K562 (cell line): Measurements from ENCODE around the gene RPL36AL. TPM values are rescaled to one million over a fixed set of nuclear protein-coding genes. Genes with fewer than 3 reads are reported as not detected.
A peak's percentile ranks its signal among the peaks of the same experiment; 100 is the strongest.

Source experiments
- ATAC-seq: fragments of 200-7000 bp; cut with Tn5 transposase; 3 replicates; pipeline ENCODE4 v1.9.1; 2020; ENCODE audit warnings: moderate library complexity
- Bru-seq: library from RNA; stranded (reverse); fragments of 400-500 nt; gene quantifications from one replicate; lab custom pipeline; 2021; lab: Mats Ljungman, UMichigan
- BruChase-seq, 2 experiments: library from RNA; stranded (reverse); fragments of 400-500 nt; gene quantifications; one replicate each; lab custom pipeline; 2021; lab: Mats Ljungman, UMichigan
- BruUV-seq: library from RNA; stranded (reverse); fragments of 400-500 nt; replicated peaks from 2 replicates; lab custom pipeline; 2021; lab: Mats Ljungman, UMichigan
- CTCF ChIA-PET: fragments of 300-600 bp; formaldehyde crosslinking; extraction: SDS; loops from one replicate; lab custom pipeline; 2021; ENCODE audit warnings: low intra/inter-chr PET ratio; lab: Yijun Ruan, JAX
- POLR2A ChIA-PET: fragments of 300-600, 350-650 bp; sonication (Branson Sonifier 250); formaldehyde crosslinking; extraction: SDS; loops from one replicate; lab custom pipeline; 2021; ENCODE audit warnings: antibody characterized with exemption, inconsistent platforms; lab: Yijun Ruan, JAX
- DNase-seq, 4 experiments: peaks; one replicate each; pipeline versions ENCODE4 v3.0.0 to v3.0.0-alpha.2; 2011 to 2018; ENCODE audit warnings: low spot score in 3 of 4, mixed read lengths in 3 of 4; ENCODE audit errors: extremely low read depth in 1 of 4
- FAIRE-seq: peaks from 2 replicates; lab custom pipeline; 2011; peaks lifted over from hg19 to GRCh38; lab: Jason Lieb, UNC
- H2AFZ ChIP-seq: 2 replicates; pipeline ENCODE4 v1.6.0; 2011; ENCODE audit warnings: low read depth, low read length, control low read depth, inconsistent platforms
- H3K27ac ChIP-seq: fragments of 200-600 bp; 3 replicates; pipeline ENCODE4 v1.8.0; 2011; ENCODE audit warnings: low read depth, mild to moderate bottlenecking, control low read depth, inconsistent platforms, low read length, moderate library complexity, mixed read lengths; ENCODE audit errors: extremely low read depth
- H3K27me3 ChIP-seq, 2 experiments: fragments of 300-600 bp in 1 of 2; 2 replicates in 1 of 2; 3 replicates in 1 of 2; pipeline versions ENCODE4 v1.6.0 to v1.8.0; 2011; ENCODE audit warnings: inconsistent platforms in 2 of 2, low read length in 2 of 2, mild to moderate bottlenecking in 1 of 2, mixed read lengths in 1 of 2, moderate library complexity in 1 of 2; ENCODE audit not compliant: control insufficient read depth in 2 of 2, insufficient read depth in 2 of 2
- H3K36me3 ChIP-seq: fragments of 300-600 bp; 3 replicates; pipeline ENCODE4 v1.8.0; 2011; ENCODE audit warnings: mild to moderate bottlenecking, low read length, inconsistent platforms; ENCODE audit not compliant: control insufficient read depth, insufficient read depth
- H3K4me1 ChIP-seq, 2 experiments: fragments of 200-600 bp in 1 of 2; replicated peaks in 1 of 2; 2 replicates in 1 of 2; 3 replicates in 1 of 2; pipeline versions ENCODE4 v1.5.1 to v1.8.0; 2011; ENCODE audit warnings: inconsistent platforms in 2 of 2, low read length in 2 of 2, mild to moderate bottlenecking in 1 of 2, mixed read lengths in 1 of 2, moderate library complexity in 1 of 2; ENCODE audit not compliant: control insufficient read depth in 2 of 2, insufficient read depth in 2 of 2
- H3K4me2 ChIP-seq: 2 replicates; pipeline ENCODE4 v1.6.1; 2011; ENCODE audit warnings: low read length, control low read depth, inconsistent platforms, mixed read lengths; ENCODE audit not compliant: insufficient read depth
- H3K4me3 ChIP-seq: fragments of 200-600 bp; sonication (generic), shearing (Covaris generic); 2 replicates; pipeline ENCODE4 v1.5.1; 2016; ENCODE audit warnings: control low read depth, inconsistent platforms
- H3K79me2 ChIP-seq: fragments of 200-600 bp; 3 replicates; pipeline ENCODE4 v1.8.0; 2011; ENCODE audit warnings: low read length, inconsistent platforms; ENCODE audit not compliant: control insufficient read depth, insufficient read depth
- H3K9ac ChIP-seq, 2 experiments: 2 replicates each; pipeline versions ENCODE4 v1.6.0 to v1.6.1; 2011; ENCODE audit warnings: low read depth in 2 of 2, low read length in 2 of 2, control low read depth in 1 of 2, inconsistent platforms in 1 of 2, mild to moderate bottlenecking in 1 of 2, mixed read lengths in 1 of 2; ENCODE audit not compliant: insufficient read depth in 1 of 2
- H3K9me1 ChIP-seq: one replicate; pipeline ENCODE4 v1.6.0; 2011; ENCODE audit warnings: inconsistent platforms, mild to moderate bottlenecking, low read length, moderate library complexity; ENCODE audit not compliant: control insufficient read depth, insufficient read depth
- H3K9me3 ChIP-seq: replicated peaks from 2 replicates; pipeline ENCODE4 v1.5.1; 2011; ENCODE audit warnings: low read depth, low read length, inconsistent platforms; ENCODE audit not compliant: control insufficient read depth, insufficient read depth
- H4K20me1 ChIP-seq: replicated peaks from 2 replicates; pipeline ENCODE4 v1.6.1; 2011; ENCODE audit warnings: low read length, inconsistent platforms, mixed read lengths; ENCODE audit not compliant: control insufficient read depth, insufficient read depth
- CCNT2 ChIP-seq: IDR thresholded peaks from 2 replicates; pipeline ENCODE4 v1.6.1; 2011; ENCODE audit warnings: borderline replicate concordance, low read depth, mild to moderate bottlenecking, moderate library complexity, mixed read lengths, low read length; ENCODE audit not compliant: insufficient read length; ENCODE audit errors: extremely low read depth
- KDM2B ChIP-seq: fragments of 250-450 bp; sonication (Bioruptor Pico); IDR thresholded peaks from 2 replicates; pipeline ENCODE4 v1.8.0; 2021; ENCODE audit warnings: mild to moderate bottlenecking, moderate library complexity
- ZBTB1 ChIP-seq: sonication (generic); formaldehyde crosslinking; IDR thresholded peaks from 2 replicates; pipeline ENCODE4 v1.8.1; 2023; ENCODE audit warnings: missing genetic modification reagents, low read depth, mild to moderate bottlenecking, borderline replicate concordance
- WGBS: fragments of 100-300 bp; shearing (Covaris generic); methylation state at CpG from one replicate; pipeline ENCODE4 v1.1.6; 2016; ENCODE audit warnings: low coverage, mixed read lengths; ENCODE audit not compliant: insufficient coverage; ENCODE audit errors: missing lambda C conversion rate; 5-methylcytosine and 5-hydroxymethylcytosine counted together
- in situ Hi-C: fragments of 300-500 bp; cut with MboI; formaldehyde crosslinking; loops from 4 replicates; pipeline ENCODE4 v1.15.0; 2018; ENCODE audit warnings: inconsistent platforms, mixed read lengths
- intact Hi-C: fragments of 100-400 bp; cut with micrococcal nuclease; formaldehyde crosslinking; loops from 2 replicates; pipeline ENCODE4 v1.14.2; 2022
- long read RNA-seq, 3 experiments: library from polyadenylated mRNA in 2 of 3; library from RNA in 1 of 3; unstranded in 2 of 3; stranded (forward) in 1 of 3; transcript quantifications; one replicate each; pipeline ENCODE4 v2.0.0, GENCODE V29; 2019 to 2022
- polyA minus RNA-seq, 3 experiments: library from RNA; depleted of rRNA, polyadenylated mRNA; stranded (reverse); fragments of >200 nt; gene quantifications; 2 replicates each; pipeline ENCODE4 v1.2.3, GENCODE V29; 2011
- polyA plus RNA-seq, 8 experiments: library from polyadenylated mRNA; depleted of rRNA in 4 of 8; stranded (reverse) in 5 of 8; unstranded in 3 of 8; fragments of >200 nt; fragmentation: Nextera tagmentation in 2 of 8; fragmentation: Illumina TruSeq in 1 of 8; extraction: Ambion mirVana in 2 of 8; extraction: Trizol in 1 of 8; gene quantifications; 2 replicates each; pipeline versions ENCODE4 v1.2.1 to v1.2.3, GENCODE V29; 2011 to 2014; ENCODE audit warnings: inconsistent platforms in 1 of 8, missing spikeins in 1 of 8
- total RNA-seq, 7 experiments: library from RNA; depleted of rRNA in 6 of 7; stranded (reverse); fragments of >200 nt in 6 of 7; fragmentation: Illumina TruSeq in 2 of 7; extraction: Trizol in 2 of 7; gene quantifications; 2 replicates each; pipeline versions ENCODE4 v1.2.1 to v1.2.3, GENCODE V29; 2011 to 2021; ENCODE audit warnings: low replicate concordance in 1 of 7
- TF ChIP-seq, protein P1 (sequence below): fragments of 450-650 bp; IDR thresholded peaks from 2 replicates; pipeline ENCODE4 v1.6.1; 2017; ENCODE audit warnings: antibody characterized with exemption, mild to moderate bottlenecking
- TF ChIP-seq, protein P2 (sequence below): fragments of 450-650 bp; IDR thresholded peaks from 2 replicates; pipeline ENCODE4 v1.6.1; 2016; ENCODE audit warnings: mild to moderate bottlenecking

The RPL36AL gene
- 16.2 and 23.7 TPM in 2 replicates for total RNA-seq (2011; cell fraction: chromatin; rRNA removed; ENCODE audit: low replicate concordance)
- total RNA-seq (2011; cell fraction: nucleolus; rRNA removed), result 13.3 and 18.2 TPM in 2 replicates
- 29.0 and 31.3 TPM in 2 replicates for total RNA-seq (2011; cell fraction: nucleoplasm; rRNA removed)
- total RNA-seq (2014; rRNA removed), result 270 and 365 TPM in 2 replicates
- total RNA-seq (2014; rRNA removed; fragmentation: Illumina TruSeq; extraction: Trizol), result 358 and 392 TPM in 2 replicates
- 329 and 335 TPM in 2 replicates for total RNA-seq (2015; rRNA removed; fragmentation: Illumina TruSeq; extraction: Trizol)
- total RNA-seq (2021), result 139 and 146 TPM in 2 replicates
- polyA plus RNA-seq (2011; rRNA removed), result 131 and 189 TPM in 2 replicates
- 41.7 and 104 TPM in 2 replicates for polyA plus RNA-seq (2011; cell fraction: cytosol; rRNA removed)
- polyA plus RNA-seq (2011; cell fraction: nucleus; rRNA removed), result 25.6 and 49.4 TPM in 2 replicates
- polyA plus RNA-seq (2012), result 211 and 413 TPM in 2 replicates
- polyA plus RNA-seq (2014; fragmentation: Illumina TruSeq; extraction: Trizol), result 360 and 378 TPM in 2 replicates
- 100 to 1,000 TPM; 625 to 674 TPM for polyA plus RNA-seq (2014; fragmentation: Nextera tagmentation; extraction: Ambion mirVana)
- 354 and 366 TPM in 2 replicates for polyA plus RNA-seq (2014; rRNA removed)
- polyA minus RNA-seq (2011; rRNA and poly(A)+ RNA removed), result 220 and 225 TPM in 2 replicates
- 38.2 and 45.7 TPM in 2 replicates for polyA minus RNA-seq (2011; cell fraction: cytosol; rRNA and poly(A)+ RNA removed)
- polyA minus RNA-seq (2011; cell fraction: nucleus; rRNA and poly(A)+ RNA removed), result 7.0 and 20.1 TPM in 2 replicates
- Bru-seq, nascent RNA, result percentile 99 among the genes with signal in this experiment
- percentile 98 among the genes with signal in this experiment for BruChase-seq, experiment 1, labeled RNA remaining after a 2-hour chase
- BruChase-seq, experiment 2, labeled RNA remaining after a 6-hour chase, result percentile 99 among the genes with signal in this experiment
- long read RNA-seq, experiment 1, transcript RPL36AL-201 (2 exons, 746 nt), result major isoform, 385 of 1,269 reads
- long read RNA-seq, experiment 1, partial matches to known transcripts, result 882 of 1,269 reads
- long read RNA-seq, experiment 1, other reads (novel, unspliced or antisense), result 2 of 1,269 reads
- long read RNA-seq, experiment 2, transcript RPL36AL-201 (2 exons, 746 nt), result major isoform, 202 of 229 reads
- long read RNA-seq, experiment 2, partial matches to known transcripts, result 24 of 229 reads
- long read RNA-seq, experiment 2, other reads (novel, unspliced or antisense), result 3 of 229 reads
- long read RNA-seq, experiment 3, transcript RPL36AL-201 (2 exons, 746 nt), result major isoform, 239 of 248 reads
- long read RNA-seq, experiment 3, partial matches to known transcripts, result 7 of 248 reads
- long read RNA-seq, experiment 3, other reads (novel, unspliced or antisense), result 2 of 248 reads

DNA sequence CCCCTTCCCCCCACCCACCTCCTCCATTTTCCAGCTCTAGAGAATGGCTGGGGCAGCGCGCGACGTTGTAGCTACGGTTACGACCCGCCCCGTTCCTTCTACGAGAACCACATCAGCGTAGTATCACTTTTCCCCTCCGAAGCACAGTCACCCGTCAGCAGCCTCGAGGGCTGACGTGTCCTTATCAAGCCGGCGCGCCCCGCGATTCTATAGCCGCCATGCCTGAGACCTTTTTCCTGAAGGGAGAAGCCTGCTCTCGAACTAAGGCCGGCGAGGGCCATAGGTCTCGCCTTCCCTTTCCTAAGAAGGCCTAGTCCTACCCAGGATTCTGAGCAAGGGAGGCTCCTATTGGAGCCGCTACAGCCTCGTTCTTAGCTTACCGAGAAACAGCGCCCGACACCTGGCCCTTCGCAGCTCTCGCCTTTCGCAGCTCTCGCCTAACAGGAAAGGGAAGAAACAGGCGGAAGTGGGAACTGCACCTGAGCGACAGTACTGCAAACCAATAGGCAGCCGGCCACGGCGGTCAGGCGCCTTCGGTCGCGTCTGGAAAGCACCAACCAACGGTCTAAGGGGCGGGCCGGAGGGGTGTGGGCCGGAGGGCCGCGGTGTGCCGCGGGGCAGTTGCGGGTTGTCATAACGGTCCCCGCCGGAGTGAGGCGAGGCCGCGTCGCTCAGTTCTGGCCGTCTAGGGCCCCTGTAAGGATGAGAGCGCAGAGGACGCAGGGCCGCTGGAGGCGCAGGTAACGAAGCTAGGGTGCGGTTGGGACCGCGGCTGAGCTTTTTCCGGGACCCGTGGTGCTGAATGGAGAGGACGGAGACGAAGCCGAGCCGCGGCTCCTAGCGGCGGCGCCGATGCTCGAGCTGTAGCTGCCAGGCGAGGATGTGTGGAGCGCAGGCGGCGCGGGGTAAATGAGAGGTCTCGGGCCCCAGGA is at the start of gene RPL36AL, which contains the start of gene MGAT2:
TSS of gene RPL36AL (minus strand) at position 445 of the 932 bp plus-strand sequence. CDS start 1,522 bp downstream, outside the sequence.
TSS of gene MGAT2 (plus strand) at position 618 of the 932 bp plus-strand sequence. CDS start 470 bp downstream, outside the sequence.
- intact Hi-C loops, result loop anchor here (1.0 to 10.0 kb wide), 3 partner anchors 22 to 156 kb away; partner anchors contain the start of genes LRR1 and RPS29
- Histone ChIP-seq H4K20me1 (peaks cover 7% of the 10 kb centered on the region), H2AFZ (peak within 1 kb of the TSS; percentile 84), H3K9ac (peak within 1 kb of the TSS; percentile 97 to 99), H3K4me1 (peaks cover 4 to 14% of the 10 kb centered on the region in 2 experiments; a peak in 4 of 5 replicates), H3K4me3 (peak within 1 kb of the TSS; percentile 89), H3K79me2 (peaks cover 88% of the 10 kb centered on the region), H3K27me3 (no peaks in the 10 kb centered on the region), H3K9me3 (no peaks in the 10 kb centered on the region), H3K9me1 (peaks cover 3% of the 10 kb centered on the region), H3K4me2 (peak within 1 kb of the TSS; percentile 82), H3K36me3 (peaks cover 53% of the 10 kb centered on the region), H3K27ac (peak within 1 kb of the TSS; percentile 98)
- in situ Hi-C loops, result no loop called here
- 0% methylated on average over 47 of the region's 85 CpGs for WGBS
- BruUV-seq, result no TSS peak
- FAIRE-seq, result peak; percentile 93
- peak; percentile 91 to 97 (median 94) for DNase-seq
- ATAC-seq, result peak; percentile 90
- ChIA-PET POLR2A (interaction anchor here (0.6 to 5.3 kb wide), 19 partner anchors 8 to 1178 kb away, joined by 3 to 36 read pairs (median 3); partner anchors contain the start of genes DNAAF2, KLHDC2, LRR1 and NEMF), CTCF (interaction anchor here (0.6 to 0.7 kb wide), 4 partner anchors 26 to 1046 kb away, joined by 3 read pairs; partner anchors contain the start of gene RPS29)
- TF ChIP-seq, protein P1, sequence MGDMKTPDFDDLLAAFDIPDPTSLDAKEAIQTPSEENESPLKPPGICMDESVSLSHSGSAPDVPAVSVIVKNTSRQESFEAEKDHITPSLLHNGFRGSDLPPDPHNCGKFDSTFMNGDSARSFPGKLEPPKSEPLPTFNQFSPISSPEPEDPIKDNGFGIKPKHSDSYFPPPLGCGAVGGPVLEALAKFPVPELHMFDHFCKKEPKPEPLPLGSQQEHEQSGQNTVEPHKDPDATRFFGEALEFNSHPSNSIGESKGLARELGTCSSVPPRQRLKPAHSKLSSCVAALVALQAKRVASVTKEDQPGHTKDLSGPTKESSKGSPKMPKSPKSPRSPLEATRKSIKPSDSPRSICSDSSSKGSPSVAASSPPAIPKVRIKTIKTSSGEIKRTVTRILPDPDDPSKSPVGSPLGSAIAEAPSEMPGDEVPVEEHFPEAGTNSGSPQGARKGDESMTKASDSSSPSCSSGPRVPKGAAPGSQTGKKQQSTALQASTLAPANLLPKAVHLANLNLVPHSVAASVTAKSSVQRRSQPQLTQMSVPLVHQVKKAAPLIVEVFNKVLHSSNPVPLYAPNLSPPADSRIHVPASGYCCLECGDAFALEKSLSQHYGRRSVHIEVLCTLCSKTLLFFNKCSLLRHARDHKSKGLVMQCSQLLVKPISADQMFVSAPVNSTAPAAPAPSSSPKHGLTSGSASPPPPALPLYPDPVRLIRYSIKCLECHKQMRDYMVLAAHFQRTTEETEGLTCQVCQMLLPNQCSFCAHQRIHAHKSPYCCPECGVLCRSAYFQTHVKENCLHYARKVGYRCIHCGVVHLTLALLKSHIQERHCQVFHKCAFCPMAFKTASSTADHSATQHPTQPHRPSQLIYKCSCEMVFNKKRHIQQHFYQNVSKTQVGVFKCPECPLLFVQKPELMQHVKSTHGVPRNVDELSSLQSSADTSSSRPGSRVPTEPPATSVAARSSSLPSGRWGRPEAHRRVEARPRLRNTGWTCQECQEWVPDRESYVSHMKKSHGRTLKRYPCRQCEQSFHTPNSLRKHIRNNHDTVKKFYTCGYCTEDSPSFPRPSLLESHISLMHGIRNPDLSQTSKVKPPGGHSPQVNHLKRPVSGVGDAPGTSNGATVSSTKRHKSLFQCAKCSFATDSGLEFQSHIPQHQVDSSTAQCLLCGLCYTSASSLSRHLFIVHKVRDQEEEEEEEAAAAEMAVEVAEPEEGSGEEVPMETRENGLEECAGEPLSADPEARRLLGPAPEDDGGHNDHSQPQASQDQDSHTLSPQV, result no peak
- TF ChIP-seq CCNT2, result peak; percentile 47
- TF ChIP-seq, protein P2, sequence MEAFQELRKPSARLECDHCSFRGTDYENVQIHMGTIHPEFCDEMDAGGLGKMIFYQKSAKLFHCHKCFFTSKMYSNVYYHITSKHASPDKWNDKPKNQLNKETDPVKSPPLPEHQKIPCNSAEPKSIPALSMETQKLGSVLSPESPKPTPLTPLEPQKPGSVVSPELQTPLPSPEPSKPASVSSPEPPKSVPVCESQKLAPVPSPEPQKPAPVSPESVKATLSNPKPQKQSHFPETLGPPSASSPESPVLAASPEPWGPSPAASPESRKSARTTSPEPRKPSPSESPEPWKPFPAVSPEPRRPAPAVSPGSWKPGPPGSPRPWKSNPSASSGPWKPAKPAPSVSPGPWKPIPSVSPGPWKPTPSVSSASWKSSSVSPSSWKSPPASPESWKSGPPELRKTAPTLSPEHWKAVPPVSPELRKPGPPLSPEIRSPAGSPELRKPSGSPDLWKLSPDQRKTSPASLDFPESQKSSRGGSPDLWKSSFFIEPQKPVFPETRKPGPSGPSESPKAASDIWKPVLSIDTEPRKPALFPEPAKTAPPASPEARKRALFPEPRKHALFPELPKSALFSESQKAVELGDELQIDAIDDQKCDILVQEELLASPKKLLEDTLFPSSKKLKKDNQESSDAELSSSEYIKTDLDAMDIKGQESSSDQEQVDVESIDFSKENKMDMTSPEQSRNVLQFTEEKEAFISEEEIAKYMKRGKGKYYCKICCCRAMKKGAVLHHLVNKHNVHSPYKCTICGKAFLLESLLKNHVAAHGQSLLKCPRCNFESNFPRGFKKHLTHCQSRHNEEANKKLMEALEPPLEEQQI, result no peak
- no peak for TF ChIP-seq KDM2B (CRISPR knock-in tag)
- 0 out of 2 replicates have a peak, but pooled peaks have one; percentile 55 for TF ChIP-seq ZBTB1 (CRISPR knock-in tag)
